Mesendoderm (in vitro differentiated cells): ENCODE data around the gene KCMF1.

Experiments
- DNase-seq: peaks from one replicate; pipeline ENCODE4 v3.0.0; 2013
- H2AK5ac ChIP-seq: 2 replicates; pipeline ENCODE4 v1.6.1; 2013; ENCODE audit warnings: low read length, inconsistent platforms
- H2BK120ac ChIP-seq: 2 replicates; pipeline ENCODE4 v1.6.1; 2013; ENCODE audit warnings: low read depth, mild to moderate bottlenecking, low read length, moderate library complexity, mixed read lengths
- H2BK15ac ChIP-seq: replicated peaks from 2 replicates; pipeline ENCODE4 v1.6.1; 2013; ENCODE audit warnings: low read depth, mild to moderate bottlenecking, moderate library complexity
- H2BK5ac ChIP-seq: 2 replicates; pipeline ENCODE4 v1.6.1; 2013; ENCODE audit warnings: low read length, inconsistent platforms
- H3K18ac ChIP-seq: 2 replicates; pipeline ENCODE4 v1.6.1; 2013; ENCODE audit warnings: mild to moderate bottlenecking, low read length, mixed read lengths
- H3K23ac ChIP-seq: one replicate; pipeline ENCODE4 v1.6.1; 2013; ENCODE audit warnings: low read length
- H3K27ac ChIP-seq: 2 replicates; pipeline ENCODE4 v1.5.1; 2013; ENCODE audit warnings: low read depth, mild to moderate bottlenecking, inconsistent platforms, low read length, moderate library complexity
- H3K27me3 ChIP-seq: 2 replicates; pipeline ENCODE4 v1.6.1; 2013; ENCODE audit warnings: low read length, control low read depth, mild to moderate bottlenecking, inconsistent platforms; ENCODE audit not compliant: insufficient read depth, poor library complexity
- H3K36me3 ChIP-seq: 2 replicates; pipeline ENCODE4 v1.6.1; 2013; ENCODE audit warnings: low read length, inconsistent platforms; ENCODE audit not compliant: control insufficient read depth, insufficient read depth
- H3K4ac ChIP-seq: one replicate; pipeline ENCODE4 v1.6.1; 2013; ENCODE audit warnings: low read depth, mild to moderate bottlenecking, low read length, moderate library complexity
- H3K4me1 ChIP-seq: 2 replicates; pipeline ENCODE4 v1.6.1; 2013; ENCODE audit warnings: low read depth, low read length, inconsistent platforms; ENCODE audit not compliant: control insufficient read depth
- H3K4me2 ChIP-seq: 2 replicates; pipeline ENCODE4 v1.6.1; 2013; ENCODE audit warnings: low read length
- H3K4me3 ChIP-seq: 2 replicates; pipeline ENCODE4 v1.5.1; 2013; ENCODE audit warnings: mild to moderate bottlenecking, low read length
- H3K56ac ChIP-seq: one replicate; pipeline ENCODE4 v1.6.1; 2013; ENCODE audit warnings: low read length
- H3K79me1 ChIP-seq: 2 replicates; pipeline ENCODE4 v1.6.1; 2013; ENCODE audit warnings: low read length, inconsistent platforms
- H3K79me2 ChIP-seq: 2 replicates; pipeline ENCODE4 v1.6.1; 2013; ENCODE audit warnings: mild to moderate bottlenecking, low read length; ENCODE audit not compliant: control insufficient read depth, insufficient read depth
- H3K9ac ChIP-seq: 2 replicates; pipeline ENCODE4 v1.6.1; 2013; ENCODE audit warnings: low read length, inconsistent platforms
- H4K5ac ChIP-seq: one replicate; pipeline ENCODE4 v1.6.1; 2013; ENCODE audit warnings: low read length
- H4K8ac ChIP-seq: one replicate; pipeline ENCODE4 v1.6.1; 2013; ENCODE audit warnings: low read depth, mild to moderate bottlenecking, control low read depth, low read length, moderate library complexity
- WGBS: extraction: QIAGEN DNeasy Blood & Tissue Kit; methylation state at CpG from one replicate; pipeline ENCODE4 v1.1.7; 2013; ENCODE audit warnings: low lambda C conversion rate, missing lambda C conversion rate; ENCODE audit not compliant: insufficient coverage; ENCODE audit errors: extremely low coverage; 5-methylcytosine and 5-hydroxymethylcytosine counted together

KCMF1 gene

GRCh38 chr2:85085563-85085962 lies 114.6 kb downstream of the KCMF1 start:
- no peaks in the 10 kb centered on the region for H3K4me1 ChIP-seq
- no peak overlapping the region for H2BK15ac ChIP-seq
- no peaks in the 10 kb centered on the region for H3K27me3 ChIP-seq
- H3K23ac ChIP-seq, result no peak overlapping the region
- H4K5ac ChIP-seq, result no peak overlapping the region
- no peak overlapping the region for H3K56ac ChIP-seq
- no peak for DNase-seq
- no peak overlapping the region for H2BK5ac ChIP-seq
- no peak overlapping the region for H3K4me3 ChIP-seq
- no peak overlapping the region for H2AK5ac ChIP-seq
- H3K79me2 ChIP-seq, result no peaks in the 10 kb centered on the region
- H3K27ac ChIP-seq, result no peak overlapping the region
- H2BK120ac ChIP-seq, result no peak overlapping the region
- H3K79me1 ChIP-seq, result no peaks in the 10 kb centered on the region
- no CpG with 5 or more reads among the region's 3 CpGs for WGBS
- H3K4ac ChIP-seq, result no peak overlapping the region
- H3K4me2 ChIP-seq, result no peak overlapping the region
- H3K36me3 ChIP-seq, result no peaks in the 10 kb centered on the region
- H3K9ac ChIP-seq, result no peak overlapping the region
- H3K18ac ChIP-seq, result no peak overlapping the region
- no peak overlapping the region for H4K8ac ChIP-seq

GRCh38 chr2:85087541-85087940 lies 116.6 kb downstream of the KCMF1 start:
- H3K79me1 ChIP-seq, result no peaks in the 10 kb centered on the region
- no peaks in the 10 kb centered on the region for H3K27me3 ChIP-seq
- no peak overlapping the region for H4K8ac ChIP-seq
- H3K27ac ChIP-seq, result no peak overlapping the region
- no peak overlapping the region for H2AK5ac ChIP-seq
- no peak overlapping the region for H2BK5ac ChIP-seq
- H3K23ac ChIP-seq, result no peak overlapping the region
- no peaks in the 10 kb centered on the region for H3K36me3 ChIP-seq
- H3K9ac ChIP-seq, result no peak overlapping the region
- DNase-seq, result no peak
- H3K4me1 ChIP-seq, result no peaks in the 10 kb centered on the region
- no peak overlapping the region for H3K18ac ChIP-seq
- H2BK15ac ChIP-seq, result no peak overlapping the region
- H3K4me2 ChIP-seq, result no peak overlapping the region
- H2BK120ac ChIP-seq, result no peak overlapping the region
- WGBS, result no CpG with 5 or more reads among the region's 5 CpGs
- no peaks in the 10 kb centered on the region for H3K79me2 ChIP-seq
- no peak overlapping the region for H3K4me3 ChIP-seq
- H4K5ac ChIP-seq, result no peak overlapping the region
- H3K4ac ChIP-seq, result no peak overlapping the region
- H3K56ac ChIP-seq, result no peak overlapping the region

DNA sequence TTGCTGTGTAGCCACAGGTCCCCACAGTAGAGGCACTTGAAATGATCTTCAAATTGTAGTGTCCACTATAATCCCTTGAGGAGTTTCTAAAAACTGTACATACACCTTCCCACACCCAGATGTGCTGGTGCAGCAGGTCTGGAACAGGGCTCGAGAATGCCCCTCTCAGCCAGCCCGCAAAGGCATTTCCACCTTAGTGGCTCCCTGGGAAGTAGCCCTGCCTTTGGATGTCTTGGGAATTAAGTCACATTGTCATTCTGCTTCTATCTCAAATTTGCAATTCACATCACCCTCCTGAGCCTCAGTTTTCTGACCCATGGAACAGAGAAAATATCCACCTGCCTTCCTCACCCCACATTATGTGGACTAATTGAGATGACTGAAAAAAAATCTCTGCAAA lies 118.0 kb downstream of the KCMF1 start:
- Histone ChIP-seq H3K18ac (no peak overlapping the region), H3K23ac (no peak overlapping the region), H2BK5ac (no peak overlapping the region), H3K79me2 (no peaks in the 10 kb centered on the region), H2BK15ac (no peak overlapping the region), H2BK120ac (no peak overlapping the region), H3K4me3 (no peak overlapping the region), H3K4me1 (no peaks in the 10 kb centered on the region), H3K9ac (no peak overlapping the region), H4K5ac (no peak overlapping the region), H4K8ac (no peak overlapping the region), H3K4ac (no peak overlapping the region), H2AK5ac (no peak overlapping the region), H3K27ac (no peak overlapping the region), H3K36me3 (no peaks in the 10 kb centered on the region), H3K56ac (no peak overlapping the region), H3K4me2 (no peak overlapping the region), H3K79me1 (no peaks in the 10 kb centered on the region), H3K27me3 (no peaks in the 10 kb centered on the region)
- WGBS, result no CpG with 5 or more reads among the region's 2 CpGs
- DNase-seq, result peak; percentile 6

DNA sequence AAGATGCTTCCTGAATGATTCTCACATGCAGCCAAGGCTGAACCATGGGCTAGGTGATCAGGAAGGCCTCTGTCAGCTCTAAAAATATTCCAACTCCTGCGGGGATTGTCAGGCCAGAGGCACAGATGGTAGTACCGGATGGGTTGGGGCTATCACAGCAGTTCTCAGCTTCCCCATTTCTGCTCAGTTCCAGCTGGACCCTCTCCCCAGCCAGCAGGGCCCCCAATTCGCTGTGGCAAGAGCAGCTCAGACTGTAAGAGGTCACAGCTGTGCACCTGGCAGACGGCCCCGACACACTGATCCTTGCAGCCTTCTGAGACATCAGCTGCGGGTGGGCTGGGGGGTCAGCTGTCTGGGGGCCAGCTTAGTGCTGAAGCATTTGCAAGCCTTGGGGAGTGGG lies 118.6 kb downstream of the KCMF1 start:
- no CpG with 5 or more reads among the region's 6 CpGs for WGBS
- no peak overlapping the region for H3K4me2 ChIP-seq
- no peaks in the 10 kb centered on the region for H3K79me1 ChIP-seq
- no peak overlapping the region for H3K4me3 ChIP-seq
- no peak overlapping the region for H3K23ac ChIP-seq
- no peak overlapping the region for H4K5ac ChIP-seq
- H3K4me1 ChIP-seq, result no peaks in the 10 kb centered on the region
- no peak overlapping the region for H3K27ac ChIP-seq
- no peak overlapping the region for H3K18ac ChIP-seq
- H3K9ac ChIP-seq, result no peak overlapping the region
- no peaks in the 10 kb centered on the region for H3K36me3 ChIP-seq
- H3K27me3 ChIP-seq, result no peaks in the 10 kb centered on the region
- H4K8ac ChIP-seq, result no peak overlapping the region
- H3K4ac ChIP-seq, result no peak overlapping the region
- no peak overlapping the region for H2BK15ac ChIP-seq
- no peak overlapping the region for H2BK5ac ChIP-seq
- H3K56ac ChIP-seq, result no peak overlapping the region
- no peak overlapping the region for H2AK5ac ChIP-seq
- DNase-seq, result no peak
- H2BK120ac ChIP-seq, result no peak overlapping the region
- H3K79me2 ChIP-seq, result no peaks in the 10 kb centered on the region

DNA sequence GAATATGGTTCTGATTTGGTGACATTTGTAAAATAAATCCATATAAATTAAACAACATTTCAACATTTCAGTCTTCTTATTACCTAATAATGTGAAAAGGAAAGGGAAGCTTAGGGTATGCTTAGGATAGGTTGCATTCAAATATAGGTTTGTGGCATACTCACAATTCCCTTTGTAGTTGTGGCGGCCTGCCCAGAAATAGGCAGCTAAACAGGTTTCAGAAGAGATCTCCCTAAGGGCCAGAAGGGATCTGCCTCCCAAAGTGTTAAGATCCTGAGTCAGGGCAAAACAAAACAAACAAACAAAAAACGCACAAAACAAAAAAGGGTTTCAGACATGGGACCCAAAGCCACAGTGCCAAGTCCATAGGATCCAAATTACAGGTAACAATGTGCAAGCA lies 120.9 kb downstream of the KCMF1 start:
- no peak overlapping the region for H3K4me3 ChIP-seq
- no peak overlapping the region for H3K4me2 ChIP-seq
- no peak overlapping the region for H2BK5ac ChIP-seq
- no peak overlapping the region for H3K27ac ChIP-seq
- no peak overlapping the region for H3K56ac ChIP-seq
- no peaks in the 10 kb centered on the region for H3K27me3 ChIP-seq
- no peak overlapping the region for H4K8ac ChIP-seq
- no peaks in the 10 kb centered on the region for H3K36me3 ChIP-seq
- H3K9ac ChIP-seq, result no peak overlapping the region
- no peak overlapping the region for H4K5ac ChIP-seq
- no peak overlapping the region for H3K18ac ChIP-seq
- H3K4ac ChIP-seq, result no peak overlapping the region
- H3K79me1 ChIP-seq, result no peaks in the 10 kb centered on the region
- H3K79me2 ChIP-seq, result no peaks in the 10 kb centered on the region
- no CpG with 5 or more reads among the region's 2 CpGs for WGBS
- no peak overlapping the region for H2BK15ac ChIP-seq
- H2BK120ac ChIP-seq, result no peak overlapping the region
- H2AK5ac ChIP-seq, result no peak overlapping the region
- no peak for DNase-seq
- no peaks in the 10 kb centered on the region for H3K4me1 ChIP-seq
- no peak overlapping the region for H3K23ac ChIP-seq

DNA sequence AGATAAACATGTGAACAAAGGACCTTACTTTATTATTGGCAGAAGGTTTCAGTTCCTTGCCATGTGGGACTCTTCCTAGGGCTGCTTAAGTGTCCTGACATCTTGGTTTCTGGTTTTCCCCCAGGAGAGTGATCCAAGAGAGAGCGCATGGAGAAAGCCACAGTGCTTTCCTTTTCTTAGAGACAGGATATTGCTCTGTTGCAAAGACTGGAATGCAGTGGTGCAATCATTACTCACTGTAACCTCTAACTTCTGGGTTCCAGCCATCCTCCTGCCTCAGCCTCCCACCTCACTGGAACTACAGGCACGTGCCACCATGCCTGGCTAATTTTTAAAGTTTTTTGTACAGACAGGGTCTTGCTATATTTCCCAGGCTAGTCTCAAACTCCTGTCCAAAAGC lies 124.1 kb downstream of the KCMF1 start:
- H3K79me2 ChIP-seq, result no peaks in the 10 kb centered on the region
- H3K36me3 ChIP-seq, result no peaks in the 10 kb centered on the region
- no peak overlapping the region for H3K56ac ChIP-seq
- H3K4ac ChIP-seq, result no peak overlapping the region
- no peak for DNase-seq
- no peak overlapping the region for H3K9ac ChIP-seq
- H3K4me2 ChIP-seq, result no peak overlapping the region
- H3K79me1 ChIP-seq, result no peaks in the 10 kb centered on the region
- H3K18ac ChIP-seq, result no peak overlapping the region
- H3K4me3 ChIP-seq, result no peak overlapping the region
- no peak overlapping the region for H4K8ac ChIP-seq
- no peak overlapping the region for H2AK5ac ChIP-seq
- no peak overlapping the region for H2BK5ac ChIP-seq
- H3K4me1 ChIP-seq, result no peaks in the 10 kb centered on the region
- H4K5ac ChIP-seq, result no peak overlapping the region
- no peaks in the 10 kb centered on the region for H3K27me3 ChIP-seq
- no peak overlapping the region for H3K23ac ChIP-seq
- WGBS, result no CpG with 5 or more reads among the region's 2 CpGs
- H3K27ac ChIP-seq, result no peak overlapping the region
- H2BK15ac ChIP-seq, result no peak overlapping the region
- no peak overlapping the region for H2BK120ac ChIP-seq
